Liver (tissue), 9 donors: ENCODE results near the gene STMN1. TPM values are rescaled to one million over a fixed set of nuclear protein-coding genes. Genes with fewer than 3 reads are reported as not detected.

Source experiments
- DNase-seq: peaks from one replicate; pipeline ENCODE4 v3.0.0-alpha.2; 2017; ENCODE audit warnings: low spot score
- H3K27ac ChIP-seq, 2 donors: one replicate each; pipeline ENCODE4 v1.7.0; 2013; ENCODE audit warnings: inconsistent platforms in 2 of 2, low read length in 2 of 2, control low read depth in 1 of 2, low read depth in 1 of 2, mild to moderate bottlenecking in 1 of 2
- H3K27me3 ChIP-seq, 4 donors: one replicate each; pipeline versions ENCODE4 v1.6.1 to v1.7.0; 2013; ENCODE audit warnings: low read length in 3 of 4, inconsistent platforms in 1 of 4, mild to moderate bottlenecking in 1 of 4, moderate library complexity in 1 of 4; ENCODE audit not compliant: control insufficient read depth in 4 of 4, insufficient read depth in 4 of 4
- H3K36me3 ChIP-seq, 4 donors: one replicate each; pipeline versions ENCODE4 v1.6.1 to v1.7.0; 2013; ENCODE audit warnings: low read length in 3 of 4, mild to moderate bottlenecking in 3 of 4, low read depth in 1 of 4, moderate library complexity in 1 of 4; ENCODE audit not compliant: control insufficient read depth in 4 of 4, insufficient read depth in 3 of 4
- H3K4me1 ChIP-seq, 4 donors: one replicate each; pipeline versions ENCODE4 v1.6.1 to v1.7.0; 2013; ENCODE audit warnings: low read length in 3 of 4, mild to moderate bottlenecking in 3 of 4, moderate library complexity in 1 of 4; ENCODE audit not compliant: control insufficient read depth in 4 of 4, insufficient read depth in 4 of 4
- H3K4me3 ChIP-seq, 3 donors: one replicate each; pipeline versions ENCODE4 v1.6.1 to v1.7.0; 2013; ENCODE audit warnings: low read length in 3 of 3, control low read depth in 1 of 3, low read depth in 1 of 3, mild to moderate bottlenecking in 1 of 3
- H3K9ac ChIP-seq, 2 donors: one replicate each; pipeline ENCODE4 v1.7.0; 2013; ENCODE audit warnings: low read length in 2 of 2, mild to moderate bottlenecking in 2 of 2, moderate library complexity in 2 of 2, control low read depth in 1 of 2, low read depth in 1 of 2
- H3K9me3 ChIP-seq, 4 donors: one replicate each; pipeline versions ENCODE4 v1.6.1 to v1.7.0; 2013; ENCODE audit warnings: low read length in 3 of 4; ENCODE audit not compliant: control insufficient read depth in 4 of 4
- ATF3 ChIP-seq: IDR thresholded peaks from 2 replicates; pipeline ENCODE4 v1.6.1; 2016; ENCODE audit warnings: antibody characterized with exemption
- CTCF ChIP-seq: fragments of 150-350 bp; IDR thresholded peaks from 2 replicates; pipeline ENCODE4 v1.5.1; 2017; ENCODE audit warnings: improper control_type of control experiment, low read depth, low read length; ENCODE audit not compliant: missing input control
- EGR1 ChIP-seq, 2 donors: IDR thresholded peaks; 2 replicates each; pipeline ENCODE4 v1.6.1; 2016 to 2018; ENCODE audit warnings: antibody characterized with exemption in 2 of 2, low read depth in 2 of 2
- FOXA1 ChIP-seq: IDR thresholded peaks from 2 replicates; pipeline ENCODE4 v1.6.1; 2016; ENCODE audit warnings: antibody characterized with exemption
- FOXA2 ChIP-seq: IDR thresholded peaks from 2 replicates; pipeline ENCODE4 v1.6.1; 2016; ENCODE audit warnings: antibody characterized with exemption
- HNF4A ChIP-seq, 2 donors: conservative IDR thresholded peaks; 2 replicates each; pipeline ENCODE4 v1.6.1; 2016; ENCODE audit warnings: antibody characterized with exemption in 2 of 2, mild to moderate bottlenecking in 2 of 2
- NR2F2 ChIP-seq: IDR thresholded peaks from 2 replicates; pipeline ENCODE4 v1.6.1; 2016; ENCODE audit warnings: antibody characterized with exemption
- RAD21 ChIP-seq, 2 donors: IDR thresholded peaks; 2 replicates each; pipeline ENCODE4 v1.6.1; 2016; ENCODE audit warnings: antibody characterized with exemption in 2 of 2, mild to moderate bottlenecking in 2 of 2
- REST ChIP-seq: IDR thresholded peaks from 2 replicates; pipeline ENCODE4 v1.6.1; 2016; ENCODE audit warnings: antibody characterized with exemption, mild to moderate bottlenecking
- RXRA ChIP-seq, 2 donors: IDR thresholded peaks; 2 replicates each; pipeline ENCODE4 v1.6.1; 2017 to 2018; ENCODE audit warnings: antibody characterized with exemption in 2 of 2, mild to moderate bottlenecking in 1 of 2
- SP1 ChIP-seq: IDR thresholded peaks from 2 replicates; pipeline ENCODE4 v1.6.1; 2018; ENCODE audit warnings: antibody characterized with exemption, mild to moderate bottlenecking
- TAF1 ChIP-seq: conservative IDR thresholded peaks from 2 replicates; pipeline ENCODE4 v1.6.1; 2016; ENCODE audit warnings: antibody characterized with exemption, mild to moderate bottlenecking
- YY1 ChIP-seq: IDR thresholded peaks from 2 replicates; pipeline ENCODE4 v1.6.1; 2016; ENCODE audit warnings: antibody characterized with exemption, mild to moderate bottlenecking
- WGBS: extraction: QIAGEN DNeasy Blood & Tissue Kit; methylation state at CpG from one replicate; pipeline ENCODE4 v1.1.7; 2013; 5-methylcytosine and 5-hydroxymethylcytosine counted together
- polyA plus RNA-seq, 2 donors: library from polyadenylated mRNA; stranded (reverse) in 1 of 2; unstranded in 1 of 2; fragments of 200-250 nt in 1 of 2; fragments of >200 nt in 1 of 2; fragmentation: Nextera tagmentation in 1 of 2; extraction: Ambion mirVana in 1 of 2; gene quantifications; one replicate each; pipeline versions ENCODE4 v1.2.1 to v1.2.3, GENCODE V29; 2013 to 2015
- total RNA-seq, 2 donors: library from RNA; depleted of rRNA; stranded (reverse); fragments of >200 nt; gene quantifications; one replicate each; pipeline ENCODE4 v1.2.3, GENCODE V29; 2014
- TF ChIP-seq, protein P1 (sequence below): IDR thresholded peaks from 2 replicates; pipeline ENCODE4 v1.6.1; 2016; ENCODE audit warnings: antibody characterized with exemption
- TF ChIP-seq, protein P2 (sequence below): IDR thresholded peaks from 2 replicates; pipeline ENCODE4 v1.6.1; 2016; ENCODE audit warnings: antibody characterized with exemption
- donor health status: healthy.
- donor health status: healthy.
- donor health status: healthy.
- donor health status: healthy.
- donor health status: healthy.

Gene STMN1
- total and polyA plus RNA-seq, 4 donors = 0.75 to 40.1 (median 17.8) TPM

DNA sequence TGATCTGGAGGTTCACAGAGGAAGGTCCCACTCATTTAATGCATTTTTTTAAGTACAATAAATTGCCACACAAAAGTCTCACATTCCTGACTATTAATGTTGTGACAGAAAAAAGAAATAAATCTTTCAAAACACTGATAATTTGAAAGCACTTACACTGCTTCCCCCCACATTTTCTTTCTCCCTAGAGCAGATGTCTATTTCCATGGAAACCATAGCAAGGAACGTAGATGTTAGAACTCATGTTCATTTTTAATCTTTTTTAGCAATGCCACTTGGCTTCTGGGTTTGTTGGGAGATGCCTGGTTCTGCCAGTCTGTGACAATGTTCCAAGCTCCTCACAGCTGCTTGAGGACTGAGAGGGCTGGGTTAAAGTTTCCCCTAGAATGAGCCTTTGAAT, 1.9 kb upstream of the STMN1 start:
- H3K9me3 ChIP-seq = no peaks in the 10 kb centered on the region
- no peak for DNase-seq
- 77% methylated on average over 1 of the region's 1 CpG for WGBS

DNA sequence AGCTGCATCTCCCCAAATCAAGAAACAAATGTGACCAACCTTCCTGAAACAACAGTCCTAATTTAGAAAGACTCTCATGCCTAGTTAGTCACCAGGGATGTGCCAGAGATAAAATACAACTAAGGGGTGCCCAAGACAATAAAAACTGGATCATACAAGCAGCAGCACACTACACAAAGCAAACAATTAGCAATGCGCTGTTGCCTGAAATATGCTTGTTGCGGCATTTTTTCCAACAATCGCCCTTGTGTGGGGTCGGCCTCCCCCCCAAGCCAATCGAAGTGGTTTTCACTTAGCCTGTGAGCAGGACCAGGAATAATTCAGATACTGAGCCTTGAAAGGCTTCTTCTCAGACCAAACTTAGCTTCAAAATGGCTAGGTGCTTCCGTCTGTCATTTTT, 1.4 kb upstream of the STMN1 start:
- Histone ChIP-seq H3K27me3 (no peaks in the 10 kb centered on the region), H3K36me3 (peaks cover 0 to 1% (median 0%) of the 10 kb centered on the region in 4 donors), H3K9ac (no peak overlapping the region), H3K9me3 (no peaks in the 10 kb centered on the region), H3K4me1 (peaks cover 7 to 21% (median 14%) of the 10 kb centered on the region in 4 donors), H3K4me3 (no peak overlapping the region), H3K27ac (no peak overlapping the region)
- no peak for DNase-seq
- TF ChIP-seq YY1 = no peak
- no peak for TF ChIP-seq HNF4A (conservative IDR thresholded peaks at IDR 0.05)
- no peak for TF ChIP-seq CTCF
- TF ChIP-seq RXRA (IDR thresholded peaks at IDR 0.05) = no peak
- no peak for TF ChIP-seq RAD21 (IDR thresholded peaks at IDR 0.05)
- TF ChIP-seq, protein P1, sequence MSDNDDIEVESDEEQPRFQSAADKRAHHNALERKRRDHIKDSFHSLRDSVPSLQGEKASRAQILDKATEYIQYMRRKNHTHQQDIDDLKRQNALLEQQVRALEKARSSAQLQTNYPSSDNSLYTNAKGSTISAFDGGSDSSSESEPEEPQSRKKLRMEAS = no peak
- TF ChIP-seq FOXA1 = no peak
- no peak for TF ChIP-seq EGR1 (IDR thresholded peaks at IDR 0.05; ENCODE audit: low read depth in 2 of 2)
- TF ChIP-seq SP1 = no peak
- no peak for TF ChIP-seq REST
- no peak for TF ChIP-seq ATF3
- TF ChIP-seq, protein P2, sequence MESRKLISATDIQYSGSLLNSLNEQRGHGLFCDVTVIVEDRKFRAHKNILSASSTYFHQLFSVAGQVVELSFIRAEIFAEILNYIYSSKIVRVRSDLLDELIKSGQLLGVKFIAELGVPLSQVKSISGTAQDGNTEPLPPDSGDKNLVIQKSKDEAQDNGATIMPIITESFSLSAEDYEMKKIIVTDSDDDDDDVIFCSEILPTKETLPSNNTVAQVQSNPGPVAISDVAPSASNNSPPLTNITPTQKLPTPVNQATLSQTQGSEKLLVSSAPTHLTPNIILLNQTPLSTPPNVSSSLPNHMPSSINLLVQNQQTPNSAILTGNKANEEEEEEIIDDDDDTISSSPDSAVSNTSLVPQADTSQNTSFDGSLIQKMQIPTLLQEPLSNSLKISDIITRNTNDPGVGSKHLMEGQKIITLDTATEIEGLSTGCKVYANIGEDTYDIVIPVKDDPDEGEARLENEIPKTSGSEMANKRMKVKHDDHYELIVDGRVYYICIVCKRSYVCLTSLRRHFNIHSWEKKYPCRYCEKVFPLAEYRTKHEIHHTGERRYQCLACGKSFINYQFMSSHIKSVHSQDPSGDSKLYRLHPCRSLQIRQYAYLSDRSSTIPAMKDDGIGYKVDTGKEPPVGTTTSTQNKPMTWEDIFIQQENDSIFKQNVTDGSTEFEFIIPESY = no peak
- no peak for TF ChIP-seq NR2F2
- TF ChIP-seq TAF1 = no peak
- WGBS = 91% methylated on average over 6 of the region's 6 CpGs

More for the DNA sequence above, 1.9 kb upstream of the STMN1 start:
- Histone ChIP-seq H3K27me3 (no peaks in the 10 kb centered on the region), H3K4me3 (no peak overlapping the region), H3K27ac (no peak overlapping the region), H3K4me1 (peaks cover 7 to 21% (median 14%) of the 10 kb centered on the region in 4 donors), H3K9ac (no peak overlapping the region), H3K36me3 (peaks cover 0 to 1% (median 0%) of the 10 kb centered on the region in 4 donors)
- TF ChIP-seq FOXA2 (no peak), NR2F2 (no peak), TAF1 (no peak), REST (no peak)
- TF ChIP-seq, protein P1 = no peak
